IMR-90 (cell line): ENCODE results near the gene DMP1. TPM values are rescaled to one million over a fixed set of nuclear protein-coding genes. Genes with fewer than 3 reads are reported as not detected.

Source experiments
- ATAC-seq: fragments of 200-7000 bp; cut with Tn5 transposase; 2 replicates; pipeline ENCODE4 v1.9.1; 2020; ENCODE audit warnings: low read depth, mild to moderate bottlenecking, moderate library complexity
- BruUV-seq: library from RNA; stranded (reverse); fragments of 400-500 nt; replicated peaks from 2 replicates; lab custom pipeline; 2021; lab: Mats Ljungman, UMichigan
- CTCF ChIA-PET: fragments of 300-600 bp; formaldehyde crosslinking; extraction: SDS; loops from one replicate; lab custom pipeline; 2021; ENCODE audit warnings: antibody characterized with exemption; lab: Yijun Ruan, JAX
- POLR2A ChIA-PET: fragments of 300-600 bp; sonication (Branson Sonifier 250); formaldehyde crosslinking; loops from one replicate; lab custom pipeline; 2022; ENCODE audit warnings: antibody characterized with exemption; ENCODE audit not compliant: unreplicated experiment; lab: Charles Lee
- DNase-seq: peaks from one replicate; pipeline ENCODE4 v3.0.0; 2013
- H2AFZ ChIP-seq: replicated peaks from 2 replicates; pipeline ENCODE3; 2013; ENCODE audit warnings: low read length, mild to moderate bottlenecking; ENCODE audit not compliant: poor library complexity
- H2AK5ac ChIP-seq: 2 replicates; pipeline ENCODE4 v1.6.1; 2013; ENCODE audit warnings: low read depth, low read length, inconsistent platforms
- H2AK9ac ChIP-seq: replicated peaks from 2 replicates; pipeline ENCODE3; 2013; ENCODE audit warnings: mild to moderate bottlenecking, low read depth, low read length, moderate library complexity; ENCODE audit not compliant: poor library complexity
- H2BK120ac ChIP-seq: 2 replicates; pipeline ENCODE4 v1.6.1; 2013; ENCODE audit warnings: low read depth, low read length, inconsistent platforms
- H2BK15ac ChIP-seq: 3 replicates; pipeline ENCODE4 v1.6.1; 2013; ENCODE audit warnings: low read depth, low read length, inconsistent platforms
- H2BK20ac ChIP-seq: 2 replicates; pipeline ENCODE4 v1.6.1; 2013; ENCODE audit warnings: low read depth, mild to moderate bottlenecking, inconsistent platforms, low read length, moderate library complexity
- H2BK5ac ChIP-seq: 2 replicates; pipeline ENCODE4 v1.6.1; 2013; ENCODE audit warnings: mild to moderate bottlenecking, low read depth, low read length, inconsistent platforms; ENCODE audit not compliant: poor library complexity, severe bottlenecking
- H3K14ac ChIP-seq: replicated peaks from 2 replicates; pipeline ENCODE4 v1.6.1; 2013; ENCODE audit warnings: low read depth, low read length, inconsistent platforms
- H3K18ac ChIP-seq: 2 replicates; pipeline ENCODE4 v1.6.1; 2013; ENCODE audit warnings: low read depth, low read length, control low read depth
- H3K23ac ChIP-seq: 2 replicates; pipeline ENCODE4 v1.6.1; 2013; ENCODE audit warnings: low read depth, low read length, inconsistent platforms
- H3K27ac ChIP-seq: 2 replicates; pipeline ENCODE4 v1.5.1; 2013; ENCODE audit warnings: mild to moderate bottlenecking, control low read depth, low read length; ENCODE audit not compliant: insufficient read depth
- H3K27me3 ChIP-seq: 2 replicates; pipeline ENCODE4 v1.6.1; 2013; ENCODE audit warnings: low read length; ENCODE audit not compliant: control insufficient read depth, insufficient read depth
- H3K36me3 ChIP-seq: 2 replicates; pipeline ENCODE4 v1.6.1; 2013; ENCODE audit warnings: low read length, mixed read lengths; ENCODE audit not compliant: control insufficient read depth, insufficient read depth
- H3K4ac ChIP-seq: 2 replicates; pipeline ENCODE4 v1.6.1; 2013; ENCODE audit warnings: low read depth, low read length, inconsistent platforms
- H3K4me1 ChIP-seq: 2 replicates; pipeline ENCODE4 v1.6.1; 2013; ENCODE audit warnings: low read length, mixed read lengths; ENCODE audit not compliant: control insufficient read depth, insufficient read depth
- H3K4me2 ChIP-seq: 2 replicates; pipeline ENCODE4 v1.6.1; 2013; ENCODE audit warnings: low read depth, mild to moderate bottlenecking, control low read depth, low read length, moderate library complexity
- H3K4me3 ChIP-seq: 2 replicates; pipeline ENCODE4 v1.5.1; 2013; ENCODE audit warnings: low read depth, mild to moderate bottlenecking, control low read depth, low read length, moderate library complexity; ENCODE audit not compliant: insufficient read depth
- H3K56ac ChIP-seq: 2 replicates; pipeline ENCODE4 v1.6.1; 2013; ENCODE audit warnings: low read length, inconsistent platforms; ENCODE audit not compliant: insufficient read depth; ENCODE audit errors: extremely low read depth
- H3K79me1 ChIP-seq, 2 experiments: 2 replicates each; pipeline ENCODE4 v1.6.1; 2013; ENCODE audit warnings: low read length in 2 of 2, inconsistent platforms in 1 of 2, low read depth in 1 of 2
- H3K9ac ChIP-seq: 2 replicates; pipeline ENCODE4 v1.6.1; 2013; ENCODE audit warnings: low read depth, low read length, control low read depth
- H3K9me1 ChIP-seq: 2 replicates; pipeline ENCODE4 v1.6.1; 2013; ENCODE audit warnings: low read length, inconsistent platforms; ENCODE audit not compliant: insufficient read depth
- H3K9me3 ChIP-seq: 2 replicates; pipeline ENCODE4 v1.6.1; 2013; ENCODE audit warnings: low read length; ENCODE audit not compliant: control insufficient read depth, insufficient read depth
- H4K20me1 ChIP-seq: 2 replicates; pipeline ENCODE4 v1.6.1; 2013; ENCODE audit warnings: low read length, inconsistent platforms; ENCODE audit not compliant: insufficient read depth
- H4K5ac ChIP-seq: 2 replicates; pipeline ENCODE4 v1.6.1; 2013; ENCODE audit warnings: mild to moderate bottlenecking, low read depth, low read length, control low read depth
- H4K8ac ChIP-seq, 2 experiments: 2 replicates each; pipeline ENCODE4 v1.6.1; 2013; ENCODE audit warnings: low read depth in 2 of 2, low read length in 2 of 2, control low read depth in 1 of 2, inconsistent platforms in 1 of 2
- H4K91ac ChIP-seq: 2 replicates; pipeline ENCODE4 v1.6.1; 2013; ENCODE audit warnings: low read depth, low read length, inconsistent platforms; ENCODE audit not compliant: insufficient read depth
- MAFK ChIP-seq: IDR thresholded peaks from 2 replicates; pipeline ENCODE4 v1.6.1; 2012; ENCODE audit warnings: low read depth, low read length, improper control_type of control experiment
- NFE2L2 ChIP-seq: fragments of 150-350 bp; IDR thresholded peaks from 2 replicates; pipeline ENCODE4 v1.6.1; 2016; ENCODE audit warnings: low read depth, mild to moderate bottlenecking, low read length
- POLR2A ChIP-seq: IDR thresholded peaks from 2 replicates; pipeline ENCODE4 v1.6.1; 2012; ENCODE audit warnings: mild to moderate bottlenecking, low read depth, low read length
- RFX5 ChIP-seq: IDR thresholded peaks from 2 replicates; pipeline ENCODE4 v1.8.0; 2012; ENCODE audit warnings: low read depth, mild to moderate bottlenecking, low read length, moderate library complexity
- WGBS, 2 experiments: methylation state at CpG; one replicate each; pipeline versions ENCODE4 v1.1.5 to v1.1.7; 2013; ENCODE audit warnings: missing lambda C conversion rate in 2 of 2; ENCODE audit not compliant: insufficient read length in 1 of 2; ENCODE audit errors: extremely low coverage in 2 of 2; 5-methylcytosine and 5-hydroxymethylcytosine counted together
- dilution Hi-C: fragments of 300-500 bp; cut with HindIII; formaldehyde crosslinking; loops from one replicate; pipeline ENCODE4 v1.14.3; 2018; ENCODE audit warnings: low sequenced_read_pairs; ENCODE audit not compliant: unreplicated experiment
- in situ Hi-C: fragments of 300-500 bp; cut with MboI; formaldehyde crosslinking; loops from 3 replicates; pipeline ENCODE4 v1.14.3; 2019; ENCODE audit warnings: low sequenced_read_pairs, inconsistent platforms, mixed read lengths
- intact Hi-C: fragments of 100-400 bp; cut with micrococcal nuclease; formaldehyde crosslinking; loops from 2 replicates; pipeline ENCODE4 v1.10.0; 2022
- polyA plus RNA-seq, 3 experiments: library from polyadenylated mRNA; depleted of rRNA; stranded (reverse); fragments of >200 nt; gene quantifications; 2 replicates each; pipeline ENCODE4 v1.2.3, GENCODE V29; 2012; ENCODE audit warnings: low replicate concordance in 1 of 3
- total RNA-seq: library from RNA; depleted of rRNA; stranded (reverse); fragments of >200 nt; gene quantifications from 2 replicates; pipeline ENCODE4 v1.2.3, GENCODE V29; 2012
- TF ChIP-seq, protein P1 (sequence below): fragments of 150-350 bp; IDR thresholded peaks from 2 replicates; pipeline ENCODE4 v1.6.1; 2017; ENCODE audit warnings: mild to moderate bottlenecking, antibody characterized with exemption, low read length, low read depth

The DMP1 gene
- total and polyA plus RNA-seq, 2 of the 4 experiments (the other 2 are of a cell fraction): not detected

DNA sequence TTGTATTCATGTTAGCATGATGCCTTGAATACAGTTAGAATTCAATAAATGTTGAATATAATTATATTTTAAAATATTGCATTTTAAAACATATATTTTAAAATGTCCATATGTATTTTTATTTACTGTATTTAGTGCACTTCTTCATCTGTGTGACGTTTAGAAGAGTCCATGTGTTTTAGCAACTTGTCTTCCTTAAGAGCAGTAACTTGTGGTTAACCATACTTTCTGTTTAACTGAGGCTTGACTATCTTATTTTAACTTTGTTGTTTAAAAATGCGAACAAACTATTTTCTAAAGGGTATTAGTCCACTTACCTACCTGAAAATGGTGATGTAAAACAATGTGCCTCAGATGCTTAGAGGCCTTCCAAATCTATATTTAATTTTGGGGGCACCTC lies 858 bp downstream of the DMP1 start:
- no peak overlapping the region for H2AK9ac ChIP-seq
- intact Hi-C loops: loop anchor here (10.0 kb wide), 1 partner anchor 276 kb away; no protein-coding TSS in a partner anchor
- H3K4me2 ChIP-seq: no peak overlapping the region
- no peak overlapping the region for H3K4ac ChIP-seq
- no peak overlapping the region for H4K8ac ChIP-seq
- H2BK15ac ChIP-seq: no peak overlapping the region
- ATAC-seq: no peak
- in situ Hi-C loops: no loop called here
- no peak overlapping the region for H3K18ac ChIP-seq
- H3K27me3 ChIP-seq: no peaks in the 10 kb centered on the region; the same call in 1 of the 2 replicates
- no peak overlapping the region for H3K14ac ChIP-seq
- no peak overlapping the region for H3K56ac ChIP-seq
- H3K4me1 ChIP-seq: no peaks in the 10 kb centered on the region
- dilution Hi-C loops: no loop called here
- ChIA-PET POLR2A (no interaction called here), CTCF (no interaction called here)
- H2BK20ac ChIP-seq: no peak overlapping the region
- H3K36me3 ChIP-seq: no peaks in the 10 kb centered on the region
- H2BK120ac ChIP-seq: no peak overlapping the region
- no peak overlapping the region for H3K4me3 ChIP-seq
- DNase-seq: no peak
- no CpG with 5 or more reads among the region's 2 CpGs for WGBS, 2 experiments
- no peak overlapping the region for H4K5ac ChIP-seq
- no peak overlapping the region for H2AFZ ChIP-seq
- no peaks in the 10 kb centered on the region for H3K9me3 ChIP-seq
- H4K20me1 ChIP-seq: no peaks in the 10 kb centered on the region
- H3K79me1 ChIP-seq: no peaks in the 10 kb centered on the region
- H4K91ac ChIP-seq: no peak overlapping the region
- no peak overlapping the region for H2AK5ac ChIP-seq
- H3K9ac ChIP-seq: no peak overlapping the region
- H3K27ac ChIP-seq: no peak overlapping the region
- BruUV-seq: no TSS peak
- H2BK5ac ChIP-seq: no peak overlapping the region
- H3K23ac ChIP-seq: no peak overlapping the region
- TF ChIP-seq RFX5 (no peak), NFE2L2 (no peak), POLR2A (no peak), MAFK (no peak)
- TF ChIP-seq, protein P1, sequence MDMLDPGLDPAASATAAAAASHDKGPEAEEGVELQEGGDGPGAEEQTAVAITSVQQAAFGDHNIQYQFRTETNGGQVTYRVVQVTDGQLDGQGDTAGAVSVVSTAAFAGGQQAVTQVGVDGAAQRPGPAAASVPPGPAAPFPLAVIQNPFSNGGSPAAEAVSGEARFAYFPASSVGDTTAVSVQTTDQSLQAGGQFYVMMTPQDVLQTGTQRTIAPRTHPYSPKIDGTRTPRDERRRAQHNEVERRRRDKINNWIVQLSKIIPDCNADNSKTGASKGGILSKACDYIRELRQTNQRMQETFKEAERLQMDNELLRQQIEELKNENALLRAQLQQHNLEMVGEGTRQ: no peak
- no peaks in the 10 kb centered on the region for H3K9me1 ChIP-seq
